Erythroblast (primary cell): ENCODE results near the gene CRTC1.

Experiments used
- DNase-seq, 2 experiments: peaks; one replicate each; lab custom pipeline; 2025; lab: John Stamatoyannopoulos, UW
- GATA1 ChIP-seq: IDR thresholded peaks from 2 replicates; pipeline ENCODE4 v1.6.1; 2011; ENCODE audit warnings: low read depth, mild to moderate bottlenecking, control low read depth, low read length, moderate library complexity
- POLR2A ChIP-seq: IDR thresholded peaks from 2 replicates; pipeline ENCODE4 v1.6.1; 2011; ENCODE audit warnings: mild to moderate bottlenecking, low read length

Gene CRTC1

GRCh38 chr19:18741124-18742121 lies 57.9 kb downstream of the CRTC1 start:
- TF ChIP-seq POLR2A (no peak), GATA1 (no peak)
- DNase-seq, result no peak

DNA sequence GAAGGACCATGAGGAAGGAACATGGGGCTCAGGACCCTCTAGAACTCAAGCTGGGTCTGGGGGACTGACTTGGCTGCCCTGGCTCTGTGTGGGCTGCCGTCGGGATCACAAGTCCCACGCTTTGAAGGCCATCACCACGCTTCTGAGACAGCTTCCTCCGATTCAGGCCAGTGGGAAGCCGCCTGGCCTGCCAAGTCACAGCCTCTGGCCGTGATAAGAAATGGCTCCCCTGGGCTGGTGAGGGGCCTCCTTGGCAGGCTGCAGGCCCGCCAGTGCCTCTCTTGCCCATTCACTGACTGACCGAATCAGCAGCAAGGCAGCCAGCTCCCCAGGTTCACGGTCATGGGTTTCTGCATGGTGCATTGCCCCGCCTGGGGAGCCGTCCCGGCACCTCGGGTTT lies 58.8 kb downstream of the CRTC1 start:
- DNase-seq, result no peak
- TF ChIP-seq POLR2A, result no peak
- no peak for TF ChIP-seq GATA1

DNA sequence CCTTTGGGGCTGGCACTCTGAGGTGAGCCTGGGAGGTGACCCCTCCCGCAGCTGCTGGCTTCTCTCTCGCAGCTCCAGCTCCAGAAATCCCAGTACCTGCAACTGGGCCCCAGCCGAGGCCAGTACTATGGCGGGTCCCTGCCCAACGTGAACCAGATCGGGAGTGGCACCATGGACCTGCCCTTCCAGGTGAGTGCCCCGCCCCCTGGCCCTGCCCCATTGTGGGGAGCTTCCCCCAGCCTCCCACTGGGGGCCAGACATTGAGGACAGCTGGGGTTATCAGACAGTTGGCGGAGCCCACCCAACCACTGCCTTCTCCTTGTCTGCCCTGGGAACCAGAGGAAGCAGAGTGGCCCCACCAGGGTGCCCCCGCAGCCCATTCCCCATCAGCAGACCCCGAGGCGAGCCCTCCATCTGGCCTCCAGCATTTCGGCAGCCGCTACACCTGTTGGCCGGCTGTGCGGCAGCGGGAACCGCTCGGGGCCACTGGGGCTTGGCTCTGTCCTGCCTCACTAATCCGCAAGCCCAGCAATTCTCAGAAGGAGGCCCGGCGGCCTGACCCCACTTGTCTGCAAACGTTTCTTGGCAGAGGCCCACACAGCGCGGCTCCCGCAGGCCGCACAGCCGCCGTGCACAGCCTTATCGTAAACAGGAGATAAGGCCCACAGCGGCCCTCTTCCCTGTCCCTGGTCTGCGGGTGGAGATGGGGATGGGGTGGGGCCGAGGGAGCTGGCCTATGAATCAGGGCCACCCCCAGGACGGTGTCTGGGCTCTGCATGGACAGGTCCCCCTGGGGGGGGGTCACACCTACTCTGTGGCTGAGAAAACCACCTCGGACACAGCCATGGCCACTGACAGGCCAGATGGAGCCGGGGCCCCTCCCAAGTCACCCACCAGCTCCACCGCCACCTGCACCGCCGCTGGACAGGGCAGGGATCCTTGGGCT lies 59.6 kb downstream of the CRTC1 start:
- DNase-seq, result peak; percentile 86 to 90
- no peak for TF ChIP-seq POLR2A
- no peak for TF ChIP-seq GATA1

DNA sequence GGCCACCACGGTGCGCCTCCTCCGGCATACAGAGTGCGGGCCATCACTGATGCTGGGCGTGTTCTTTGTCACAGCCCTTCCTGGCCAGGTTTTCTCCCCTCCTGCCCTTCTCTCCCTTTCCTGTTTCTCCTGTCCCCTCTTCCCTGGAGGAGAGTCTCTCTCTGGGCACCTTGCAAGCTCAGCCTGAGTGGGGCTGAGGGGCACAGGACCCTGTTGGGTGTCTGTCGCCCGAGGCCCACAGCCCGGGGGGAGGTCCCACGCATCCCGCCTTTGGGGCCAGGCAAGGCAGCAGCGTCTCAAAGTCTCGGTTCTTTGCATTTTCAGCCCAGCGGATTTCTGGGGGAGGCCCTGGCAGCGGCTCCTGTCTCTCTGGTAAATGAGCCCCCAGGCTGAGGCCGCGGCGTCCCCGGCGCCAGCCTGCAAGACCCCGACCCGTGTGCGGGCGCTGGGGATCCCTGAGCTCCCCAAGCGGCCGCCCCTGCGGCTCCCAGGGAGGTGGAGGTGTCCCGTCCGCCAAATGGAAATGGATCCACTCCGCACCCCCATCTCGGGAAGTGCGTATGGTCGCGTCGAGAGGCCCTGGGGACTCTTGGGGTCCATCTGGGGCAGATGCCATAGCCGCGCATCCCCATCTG lies 60.4 kb downstream of the CRTC1 start:
- no peak for DNase-seq
- TF ChIP-seq GATA1 (no peak), POLR2A (no peak)

GRCh38 chr19:18745012-18745735 lies 61.7 kb downstream of the CRTC1 start:
- DNase-seq, result no peak
- TF ChIP-seq POLR2A (no peak), GATA1 (no peak)

DNA sequence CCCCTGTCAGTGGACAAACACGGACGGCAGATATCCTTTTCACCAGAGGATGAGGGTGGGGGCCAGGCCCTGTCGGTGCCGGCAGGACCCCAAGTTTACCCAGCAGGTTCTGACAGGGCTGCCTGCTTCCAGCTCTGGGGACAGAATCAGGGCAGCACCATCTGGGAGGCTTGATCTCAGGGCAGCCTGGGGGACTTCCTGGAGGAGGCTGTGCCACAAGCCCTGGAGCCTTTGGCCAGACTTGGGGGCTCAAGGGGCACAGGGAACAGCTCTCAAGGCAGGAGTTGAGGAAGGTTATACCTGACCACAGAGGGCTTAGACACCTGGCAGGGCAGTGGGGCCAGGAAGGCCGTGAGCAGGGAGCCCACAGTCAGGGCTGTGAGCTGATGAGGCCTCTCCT lies 62.5 kb downstream of the CRTC1 start:
- TF ChIP-seq POLR2A (no peak), GATA1 (no peak)
- no peak for DNase-seq

GRCh38 chr19:18746401-18747325 lies 63.2 kb downstream of the CRTC1 start:
- TF ChIP-seq POLR2A, result no peak
- no peak for TF ChIP-seq GATA1
- DNase-seq, result no peak

- no peak for DNase-seq
- TF ChIP-seq POLR2A (no peak), GATA1 (no peak)
Measured at GRCh38 chr19:18749362-18750231, 66.1 kb downstream of the CRTC1 start.

- no peak for DNase-seq
- TF ChIP-seq POLR2A, result no peak
- no peak for TF ChIP-seq GATA1
Measured at GRCh38 chr19:18750295-18750970, 67.0 kb downstream of the CRTC1 start.

DNA sequence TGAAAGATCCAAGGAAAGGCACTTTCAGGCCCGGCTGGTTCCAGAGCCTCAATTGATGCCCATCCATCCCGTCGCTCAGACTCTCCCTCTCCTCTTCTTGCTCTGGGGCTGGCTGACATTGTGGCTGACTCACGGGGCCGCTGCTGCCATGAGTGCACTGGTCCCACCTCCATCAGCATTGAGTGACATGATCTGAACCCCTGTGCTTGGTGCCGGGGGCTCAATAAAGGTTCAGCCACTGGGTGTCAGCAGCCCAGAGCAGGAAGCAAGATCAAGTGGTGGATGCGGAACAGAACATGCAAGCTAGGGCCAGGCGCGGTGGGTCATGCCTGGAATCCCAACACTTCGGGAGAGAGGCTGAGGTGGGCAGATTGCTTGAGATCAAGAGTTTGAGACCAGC lies 68.1 kb downstream of the CRTC1 start:
- DNase-seq, result no peak
- TF ChIP-seq GATA1 (no peak), POLR2A (no peak)

- DNase-seq, result no peak
- TF ChIP-seq GATA1, result no peak
- TF ChIP-seq POLR2A, result no peak
Measured at GRCh38 chr19:18754501-18754900, 71.0 kb downstream of the CRTC1 start.
